ENCODE measurements around the gene ATG12. TPM values are rescaled to one million over a fixed set of nuclear protein-coding genes. Genes with fewer than 3 reads are reported as not detected.

ATG12 gene
- polyA plus RNA-seq, 1 of the 3 experiments (the other 2 are of a cell fraction): 29.1 TPM

GRCh38 chr5:115850744-115851416 is 9.5 kb upstream of the ATG12 start:
- Histone ChIP-seq H2AFZ (ENCODE audit: low read depth) (no peak overlapping the region), H4K20me1 (ENCODE audit: insufficient read depth) (peaks cover 26% of the 10 kb centered on the region), H3K4me3 (ENCODE audit: low read depth in 2 of 2, low read length in 1 of 2) (no peak overlapping the region), H3K79me2 (ENCODE audit: insufficient read depth) (peaks cover 97% of the 10 kb centered on the region), H3K9me3 (no peaks in the 10 kb centered on the region), H3K9me2 (no peaks in the 10 kb centered on the region), H3K27ac (ENCODE audit: low read depth in 2 of 2, low read length in 1 of 2) (no peak overlapping the region), H3K27me3 (ENCODE audit: insufficient read depth) (no peaks in the 10 kb centered on the region), H3K4me2 (no peak overlapping the region), H3K36me3 (replicated peaks in 1 of 2; ENCODE audit: control insufficient read depth in 1 of 2, insufficient read depth in 2 of 2, low read length in 1 of 2) (no peaks in the 10 kb centered on the region), H3F3A (replicated peaks; ENCODE audit: insufficient read depth) (no peaks in the 10 kb centered on the region), H3K9ac (no peak overlapping the region), H3K4me1 (ENCODE audit: control insufficient read depth in 1 of 2, insufficient read depth in 2 of 2, low read depth in 1 of 2, low read length in 1 of 2) (no peaks in the 10 kb centered on the region)
- no peak for DNase-seq
- CTCF ChIA-PET: no interaction called here
- WGBS (ENCODE audit: low lambda C conversion rate): 66% methylated on average over 4 of the region's 4 CpGs
- POLR2A ChIA-PET: no interaction called here
- TF ChIP-seq RCOR1 (IDR thresholded peaks at IDR 0.05; ENCODE audit: low read length) (no peak), SMC3 (IDR thresholded peaks at IDR 0.05; ENCODE audit: low read depth, low read length) (no peak), GATA2 (CRISPR knock-in tag; IDR thresholded peaks at IDR 0.05) (no peak), MXI1 (IDR thresholded peaks at IDR 0.05; ENCODE audit: low read depth, low read length) (no peak), FOSL2 (IDR thresholded peaks at IDR 0.05; ENCODE audit: borderline replicate concordance, low read depth) (no peak)

- DNase-seq: no peak
- H2AFZ ChIP-seq (ENCODE audit: low read depth): no peak overlapping the region
- no peak overlapping the region for H3K27ac ChIP-seq (ENCODE audit: low read depth in 2 of 2, low read length in 1 of 2)
- ChIA-PET POLR2A (no interaction called here), CTCF (interaction anchor here (0.6 to 1.0 kb wide), 2 partner anchors 219 to 472 kb away, joined by 3 to 4 read pairs; no protein-coding TSS in a partner anchor)
- H4K20me1 ChIP-seq (ENCODE audit: insufficient read depth): peaks cover 38% of the 10 kb centered on the region
- TF ChIP-seq RFX5 (IDR thresholded peaks at IDR 0.05; ENCODE audit: low read length) (no peak), USF1 (IDR thresholded peaks at IDR 0.05; ENCODE audit: borderline replicate concordance, low read depth) (no peak), TEAD4 (IDR thresholded peaks at IDR 0.05; ENCODE audit: borderline replicate concordance, insufficient read depth) (no peak), GATA2 (CRISPR knock-in tag; IDR thresholded peaks at IDR 0.05) (no peak), EP300 (IDR thresholded peaks at IDR 0.05; ENCODE audit: borderline replicate concordance in 1 of 2, low read depth in 1 of 2, low read length in 1 of 2) (no peak), RAD21 (IDR thresholded peaks at IDR 0.05; ENCODE audit: low read length) (no peak), POLR2AphosphoS5 (IDR thresholded peaks at IDR 0.05; ENCODE audit: low read depth, low read length) (no peak), GABPA (IDR thresholded peaks at IDR 0.05; ENCODE audit: low read depth) (no peak), EZH2phosphoT487 (IDR thresholded peaks at IDR 0.05; ENCODE audit: borderline replicate concordance, low read depth) (no peak), TCF12 (IDR thresholded peaks at IDR 0.05) (no peak), NRF1 (IDR thresholded peaks at IDR 0.05; ENCODE audit: low read depth, low read length) (no peak), RXRA (IDR thresholded peaks at IDR 0.05; ENCODE audit: borderline replicate concordance, low read depth) (no peak), SMC3 (IDR thresholded peaks at IDR 0.05; ENCODE audit: low read depth, low read length) (no peak), FOXJ3 (CRISPR knock-in tag; IDR thresholded peaks at IDR 0.05) (no peak), CHD2 (IDR thresholded peaks at IDR 0.05; ENCODE audit: low read length, partially characterized antibody) (no peak), YY1 (IDR thresholded peaks at IDR 0.05; ENCODE audit: low read depth) (no peak)
- TF ChIP-seq, protein P1, sequence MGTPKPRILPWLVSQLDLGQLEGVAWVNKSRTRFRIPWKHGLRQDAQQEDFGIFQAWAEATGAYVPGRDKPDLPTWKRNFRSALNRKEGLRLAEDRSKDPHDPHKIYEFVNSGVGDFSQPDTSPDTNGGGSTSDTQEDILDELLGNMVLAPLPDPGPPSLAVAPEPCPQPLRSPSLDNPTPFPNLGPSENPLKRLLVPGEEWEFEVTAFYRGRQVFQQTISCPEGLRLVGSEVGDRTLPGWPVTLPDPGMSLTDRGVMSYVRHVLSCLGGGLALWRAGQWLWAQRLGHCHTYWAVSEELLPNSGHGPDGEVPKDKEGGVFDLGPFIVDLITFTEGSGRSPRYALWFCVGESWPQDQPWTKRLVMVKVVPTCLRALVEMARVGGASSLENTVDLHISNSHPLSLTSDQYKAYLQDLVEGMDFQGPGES (IDR thresholded peaks at IDR 0.05; ENCODE audit: low read depth, low read length): no peak
- TF ChIP-seq, protein P2, sequence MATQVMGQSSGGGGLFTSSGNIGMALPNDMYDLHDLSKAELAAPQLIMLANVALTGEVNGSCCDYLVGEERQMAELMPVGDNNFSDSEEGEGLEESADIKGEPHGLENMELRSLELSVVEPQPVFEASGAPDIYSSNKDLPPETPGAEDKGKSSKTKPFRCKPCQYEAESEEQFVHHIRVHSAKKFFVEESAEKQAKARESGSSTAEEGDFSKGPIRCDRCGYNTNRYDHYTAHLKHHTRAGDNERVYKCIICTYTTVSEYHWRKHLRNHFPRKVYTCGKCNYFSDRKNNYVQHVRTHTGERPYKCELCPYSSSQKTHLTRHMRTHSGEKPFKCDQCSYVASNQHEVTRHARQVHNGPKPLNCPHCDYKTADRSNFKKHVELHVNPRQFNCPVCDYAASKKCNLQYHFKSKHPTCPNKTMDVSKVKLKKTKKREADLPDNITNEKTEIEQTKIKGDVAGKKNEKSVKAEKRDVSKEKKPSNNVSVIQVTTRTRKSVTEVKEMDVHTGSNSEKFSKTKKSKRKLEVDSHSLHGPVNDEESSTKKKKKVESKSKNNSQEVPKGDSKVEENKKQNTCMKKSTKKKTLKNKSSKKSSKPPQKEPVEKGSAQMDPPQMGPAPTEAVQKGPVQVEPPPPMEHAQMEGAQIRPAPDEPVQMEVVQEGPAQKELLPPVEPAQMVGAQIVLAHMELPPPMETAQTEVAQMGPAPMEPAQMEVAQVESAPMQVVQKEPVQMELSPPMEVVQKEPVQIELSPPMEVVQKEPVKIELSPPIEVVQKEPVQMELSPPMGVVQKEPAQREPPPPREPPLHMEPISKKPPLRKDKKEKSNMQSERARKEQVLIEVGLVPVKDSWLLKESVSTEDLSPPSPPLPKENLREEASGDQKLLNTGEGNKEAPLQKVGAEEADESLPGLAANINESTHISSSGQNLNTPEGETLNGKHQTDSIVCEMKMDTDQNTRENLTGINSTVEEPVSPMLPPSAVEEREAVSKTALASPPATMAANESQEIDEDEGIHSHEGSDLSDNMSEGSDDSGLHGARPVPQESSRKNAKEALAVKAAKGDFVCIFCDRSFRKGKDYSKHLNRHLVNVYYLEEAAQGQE (IDR thresholded peaks at IDR 0.05; ENCODE audit: low read depth, low read length): no peak
- no peaks in the 10 kb centered on the region for H3K9me3 ChIP-seq
- no peak overlapping the region for H3K4me3 ChIP-seq (ENCODE audit: low read depth in 2 of 2, low read length in 1 of 2)
- H3K9ac ChIP-seq: no peak overlapping the region
- H3K4me2 ChIP-seq: no peak overlapping the region
- WGBS (ENCODE audit: low lambda C conversion rate): 90% methylated on average over 3 of the region's 3 CpGs
- peaks cover 0 to 1% of the 10 kb centered on the region in 2 experiments; a peak in 1 of 4 replicates for H3K4me1 ChIP-seq (ENCODE audit: control insufficient read depth in 1 of 2, insufficient read depth in 2 of 2, low read depth in 1 of 2, low read length in 1 of 2)
- H3K27me3 ChIP-seq (ENCODE audit: insufficient read depth): no peaks in the 10 kb centered on the region
- H3K9me2 ChIP-seq: no peaks in the 10 kb centered on the region
- H3K79me2 ChIP-seq (ENCODE audit: insufficient read depth): peaks cover 100% of the 10 kb centered on the region
- H3K36me3 ChIP-seq (replicated peaks in 1 of 2; ENCODE audit: control insufficient read depth in 1 of 2, insufficient read depth in 2 of 2, low read length in 1 of 2): no peaks in the 10 kb centered on the region
- H3F3A ChIP-seq (replicated peaks; ENCODE audit: insufficient read depth): no peaks in the 10 kb centered on the region
These were observed 8.0 kb upstream of the ATG12 start for GRCh38 chr5:115849258-115849798.

Measured in SK-N-SH (cell line).